ENCODE measurements around the gene C6orf47.
A peak's percentile ranks its signal among the peaks of the same experiment; 100 is the strongest.

The C6orf47 gene

DNA sequence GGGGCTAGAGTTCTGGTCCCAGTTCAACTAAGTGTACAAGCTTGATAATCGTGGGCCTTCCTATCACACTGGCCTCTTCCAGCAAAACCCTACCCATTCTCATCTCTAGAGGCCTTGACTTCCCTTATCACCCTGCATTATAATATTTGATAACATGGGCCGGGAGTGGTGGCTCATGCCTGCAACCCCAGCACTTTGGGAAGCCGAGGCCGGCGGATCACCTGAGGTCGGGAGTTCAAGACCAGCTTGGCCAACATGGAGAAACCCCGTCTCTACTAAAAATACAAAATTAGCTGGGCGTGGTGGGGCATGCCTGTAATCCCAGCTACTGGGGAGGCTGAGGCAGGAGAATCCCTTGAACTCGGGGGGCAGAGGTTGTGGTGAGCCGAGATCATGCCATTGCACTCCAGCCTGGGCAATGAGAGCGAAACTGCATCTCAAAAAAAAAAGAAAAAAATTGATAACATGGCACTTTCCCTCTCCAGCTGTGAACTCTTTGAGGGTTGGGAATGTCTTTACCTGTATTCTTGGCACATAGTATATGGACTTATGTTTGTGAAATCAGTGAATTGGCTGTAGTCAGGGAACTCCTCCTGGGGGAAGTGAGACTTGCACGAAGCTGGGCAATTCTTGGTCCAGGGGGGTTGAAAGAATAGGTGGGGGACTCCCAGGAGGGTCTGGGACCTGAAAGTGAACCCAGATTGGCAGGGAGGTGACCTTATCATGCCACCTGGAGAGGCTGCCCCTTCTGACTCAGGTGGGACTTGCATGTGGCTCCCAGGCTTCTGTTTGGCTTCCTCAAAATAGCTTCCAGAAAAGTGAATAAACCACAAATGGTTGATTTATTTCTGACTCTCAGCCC is 915 bp upstream of the C6orf47 start:
- DNase-seq = no peak

DNA sequence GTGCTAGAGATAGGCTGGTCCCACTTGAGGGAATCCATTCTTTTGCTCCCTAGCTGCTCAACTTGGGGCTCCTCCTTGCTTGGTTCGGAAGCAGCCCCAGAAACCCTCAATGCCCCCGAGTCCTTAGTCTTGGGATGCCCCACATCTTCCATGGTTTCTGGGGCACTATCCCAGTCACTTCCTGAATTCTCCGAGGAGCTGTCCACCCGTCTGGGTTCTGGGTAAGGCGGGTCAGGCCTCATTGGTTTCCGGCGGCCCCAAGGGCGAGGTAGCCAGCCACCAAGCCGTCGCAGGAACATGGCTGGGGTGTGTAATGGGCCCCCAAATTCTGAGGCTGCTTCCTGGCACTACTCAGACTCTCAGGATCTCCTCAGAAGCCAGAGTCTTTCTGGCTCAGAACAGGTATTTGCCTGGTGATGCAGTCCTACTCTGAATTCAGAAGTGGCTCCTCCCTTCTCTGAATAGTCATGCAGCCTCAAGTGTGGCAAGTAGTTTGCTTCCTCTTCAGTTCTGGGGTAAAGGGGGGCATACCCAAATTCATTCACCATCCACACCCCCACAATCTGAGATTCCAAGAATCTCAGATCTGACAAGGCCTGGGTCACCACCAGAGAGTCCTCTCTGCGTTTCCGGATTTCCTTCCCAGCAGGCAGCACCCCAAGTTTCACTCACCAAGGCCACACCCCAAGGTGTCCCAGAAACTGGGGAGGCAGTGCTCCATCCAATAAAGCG is 763 bp downstream of the C6orf47 start:
- DNase-seq = peak in 2 of 51 donors; percentile 2 to 32

- DNase-seq = no peak
Observed at GRCh38 chr6:31658983-31659648, 1.5 kb downstream of the C6orf47 start.

GRCh38 chr6:31658158-31658688 is 2.4 kb downstream of the C6orf47 start:
- DNase-seq = no peak

GRCh38 chr6:31657406-31658157 is 3.0 kb downstream of the C6orf47 start:
- DNase-seq = no peak

GRCh38 chr6:31655349-31656237 is 5.0 kb downstream of the C6orf47 start, which contains the start of gene APOM:
Gene APOM, plus strand, starts transcription at chr6:31655894. Its CDS starts 73 bp downstream, at chr6:31655967.
- no peak for DNase-seq

- DNase-seq = no peak
Observed at GRCh38 chr6:31654574-31655348, 5.8 kb downstream of the C6orf47 start.

GRCh38 chr6:31652925-31653724 is 7.5 kb downstream of the C6orf47 start:
- peak in 38 of 51 donors; percentile 52 to 99 (median 86) for DNase-seq

DNA sequence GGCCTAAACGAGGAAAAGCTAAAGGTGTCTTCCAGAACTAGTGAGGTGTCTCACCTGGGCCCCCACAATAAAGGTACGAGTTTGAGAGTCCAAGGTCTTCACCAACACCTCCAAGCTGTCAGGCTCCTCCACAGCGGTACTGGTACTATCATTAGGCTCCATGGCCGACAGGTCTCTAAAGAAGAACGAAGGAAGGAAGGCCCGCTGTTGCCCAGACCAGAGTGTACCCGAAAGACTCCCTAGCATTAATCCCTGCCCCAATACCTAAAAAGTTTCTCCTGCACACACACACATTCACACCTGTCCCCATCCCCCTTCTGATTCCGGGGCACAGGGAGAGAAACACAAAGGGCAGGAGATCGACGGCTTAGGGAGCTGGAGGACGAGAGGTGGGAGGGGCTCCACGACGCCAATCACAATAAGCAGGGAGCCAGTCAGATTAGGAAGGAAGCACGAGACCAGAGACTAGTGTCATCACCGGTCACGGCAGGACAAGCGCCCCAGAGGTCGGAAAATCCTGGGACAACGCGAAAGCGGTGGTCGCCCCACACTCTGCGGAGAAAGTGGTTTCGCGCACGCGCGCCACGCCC is 8.9 kb downstream of the C6orf47 start:
- DNase-seq = peak in 10 of 51 donors; percentile 63 to 88 (median 78)

DNA sequence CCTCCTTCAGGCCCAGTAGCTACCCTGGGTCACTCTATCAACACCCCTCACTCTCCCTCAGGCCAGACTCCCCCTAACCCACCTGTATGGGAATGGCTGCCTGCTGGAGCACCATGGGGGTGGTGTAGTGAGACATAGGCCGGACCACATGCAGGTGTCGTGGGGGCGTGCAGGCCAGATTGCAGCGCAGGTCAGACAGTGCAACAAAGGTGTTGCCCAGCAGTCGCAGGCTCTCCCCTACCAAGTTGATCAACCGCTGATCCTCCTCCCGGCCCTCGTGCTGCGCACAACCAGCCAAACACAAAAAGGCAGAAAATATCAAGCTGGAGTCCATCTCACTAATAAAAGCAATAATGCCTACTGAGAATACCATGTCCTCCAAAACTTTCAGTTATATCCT is 15.3 kb downstream of the C6orf47 start:
- no peak for DNase-seq

DNA sequence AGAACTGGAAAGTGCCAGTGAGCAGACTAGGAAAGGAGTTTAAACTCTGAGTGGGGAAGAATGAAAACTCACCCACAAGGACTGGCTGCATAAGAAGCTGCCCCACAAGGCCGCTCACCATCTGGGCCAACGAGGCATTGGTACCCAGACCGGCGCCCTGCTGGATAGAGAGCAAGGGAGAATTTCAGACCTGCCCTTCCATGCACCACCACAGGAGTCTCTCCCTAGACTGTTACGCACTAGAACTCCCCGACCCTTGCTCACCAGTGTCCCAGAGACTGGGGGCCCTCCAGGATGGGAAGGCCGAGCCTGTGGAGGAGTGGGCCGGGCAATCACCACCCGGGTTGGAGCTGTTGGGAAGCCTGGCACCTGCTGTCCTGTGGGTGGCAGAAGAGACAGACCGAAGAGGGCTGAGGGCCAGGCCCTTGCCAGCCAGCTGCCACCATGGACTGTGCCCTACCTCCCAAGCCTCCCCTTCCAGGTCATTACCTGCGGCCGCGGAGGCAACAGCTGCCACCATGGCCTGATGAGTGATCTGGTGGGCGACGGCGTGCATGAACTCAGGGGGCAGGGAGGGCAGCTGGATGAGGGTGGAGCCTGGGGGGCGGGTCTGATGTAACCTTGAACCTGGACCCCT is 16.6 kb downstream of the C6orf47 start:
- no peak for DNase-seq

GRCh38 chr6:31642798-31643570 is 17.6 kb downstream of the C6orf47 start:
- no peak for DNase-seq

GRCh38 chr6:31641370-31641769 is 19.2 kb downstream of the C6orf47 start:
- no peak for DNase-seq

GRCh38 chr6:31640612-31641011 is 20.0 kb downstream of the C6orf47 start:
- no peak for DNase-seq

GRCh38 chr6:31639449-31639861 is 21.1 kb downstream of the C6orf47 start:
- no peak for DNase-seq

DNA sequence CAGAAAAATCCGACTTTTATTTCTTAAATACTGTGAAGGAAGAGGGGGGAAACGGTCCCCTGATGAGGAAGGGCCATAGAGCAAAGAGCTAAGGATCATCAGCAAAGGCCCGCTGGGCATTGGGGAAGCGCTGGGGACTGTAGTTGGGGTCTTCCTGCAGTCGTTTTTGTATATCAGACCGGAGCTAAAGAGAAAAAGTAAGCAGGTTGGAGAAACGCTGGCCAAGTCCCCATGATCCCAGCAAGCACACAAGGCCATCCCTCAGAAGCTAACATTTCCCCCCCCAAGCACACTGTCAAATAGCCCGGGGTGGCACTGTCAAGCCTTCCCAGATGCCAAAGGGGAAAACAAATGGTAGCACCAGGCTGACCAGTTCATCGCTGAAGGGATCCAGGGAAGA is 21.5 kb downstream of the C6orf47 start:
- DNase-seq = no peak

Data from hypothalamus (tissue), 51 donors.